A549 treated with CpdA at 1 μM for 4 hours (cell line): ENCODE data around the gene OR52E4. TPM values are rescaled to one million over a fixed set of nuclear protein-coding genes. Genes with fewer than 3 reads are reported as not detected.

Source experiments
- total RNA-seq: library from RNA; stranded (reverse); fragments of 200-300 nt; extraction: Qiagen RNA extraction; gene quantifications from 5 replicates; pipeline ENCODE4 v1.2.3, GENCODE V29; 2022; ENCODE audit warnings: low read depth

The OR52E4 gene
- not detected in 5 replicates for total RNA-seq

DNA sequence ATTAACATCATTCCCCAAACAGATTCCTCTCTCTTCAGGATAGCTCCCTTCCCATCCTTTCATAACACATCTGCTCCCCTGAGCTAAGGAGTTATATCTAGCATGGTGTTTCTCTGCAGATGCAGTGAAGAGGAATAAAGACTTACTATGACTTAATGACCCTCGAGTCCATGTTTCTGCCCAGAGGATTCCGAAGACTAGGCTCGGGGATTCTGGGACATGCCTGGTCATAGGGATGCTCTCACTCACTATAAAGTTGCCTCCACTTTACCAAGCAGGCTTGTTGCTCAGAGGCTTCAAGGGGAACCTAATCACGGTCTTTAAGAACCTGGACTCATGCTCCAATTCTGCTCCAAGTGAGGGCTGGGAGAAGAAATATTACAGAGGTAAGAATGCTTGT, at the start of gene OR52E4:
OR52E4 (plus strand) TSS at position 301 of the 400 bp plus-strand sequence. CDS start 3,664 bp downstream, outside the sequence.

GRCh38 chr11:5841797-5842196, 38.6 kb upstream of the OR52E4 start, which contains the start of gene OR52E6:
Gene OR52E6, minus strand, starts transcription at chr11:5841897. Its CDS starts 0 bp downstream, at chr11:5841897.

DNA sequence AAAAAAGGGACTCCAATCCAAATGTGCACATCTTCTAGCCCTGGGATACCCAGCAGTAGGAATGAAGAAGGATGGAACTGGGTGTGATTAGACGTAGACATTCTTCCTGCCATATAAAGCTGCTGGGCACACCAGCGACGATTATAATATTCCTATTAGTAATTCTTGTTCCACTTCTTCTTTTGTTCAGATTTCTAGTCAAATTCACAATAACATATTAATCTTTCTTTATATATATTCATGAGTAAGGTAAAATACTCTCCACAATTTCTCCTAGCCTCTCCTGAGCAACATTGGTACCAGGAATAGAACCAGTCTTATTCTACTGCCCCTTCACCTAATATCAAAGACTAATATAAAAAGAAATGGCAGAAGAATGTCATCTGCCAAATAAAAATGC, 22.8 kb upstream of the OR52E4 start, which contains the start of gene OR52E8:
OR52E8 (minus strand) TSS at position 101 of the 400 bp plus-strand sequence; CDS start at position 101, 0 bp downstream.

GRCh38 chr11:5892908-5893307, 12.5 kb downstream of the OR52E4 start, which contains the start of gene OR52E5:
Gene OR52E5, plus strand, starts transcription at chr11:5893208. Its CDS starts 7,569 bp downstream, at chr11:5900777.

Other genes with a start within 250 kb of the OR52E4 start
- gene TRIM5, start 195.6 kb upstream of the OR52E4 start, total RNA-seq = 12.4 to 15.5 TPM (median 12.8 TPM) in 5 replicates
- 0.57 to 1.1 TPM (median 0.82 TPM) in 5 replicates for gene TRIM22, start 190.8 kb upstream of the OR52E4 start, total RNA-seq
- gene OR56B1, start 144.2 kb upstream of the OR52E4 start, total RNA-seq = not detected in 5 replicates
- not detected in 5 replicates for gene OR52N4, start 126.4 kb upstream of the OR52E4 start, total RNA-seq
- gene OR52N5, start 97.3 kb upstream of the OR52E4 start, total RNA-seq = not detected in 5 replicates
- gene OR52N1, start 89.4 kb upstream of the OR52E4 start, total RNA-seq = not detected in 5 replicates
- gene OR52N2, start 71.7 kb upstream of the OR52E4 start, total RNA-seq = not detected in 5 replicates
- not detected in 5 replicates for gene OR52E6, start 38.7 kb upstream of the OR52E4 start, total RNA-seq
- not detected in 5 replicates for gene OR52E8, start 22.9 kb upstream of the OR52E4 start, total RNA-seq
- gene OR52E5, start 12.6 kb downstream of the OR52E4 start, total RNA-seq = not detected in 5 replicates
- gene OR56A3, start 61.6 kb downstream of the OR52E4 start, total RNA-seq = not detected in 5 replicates
- gene OR56A5, start 87.9 kb downstream of the OR52E4 start, total RNA-seq = not detected in 5 replicates
- not detected in 5 replicates for gene OR52L1, start 106.4 kb downstream of the OR52E4 start, total RNA-seq
- gene OR56A4, start 126.3 kb downstream of the OR52E4 start, total RNA-seq = not detected in 5 replicates
- gene OR56A1, start 150.1 kb downstream of the OR52E4 start, total RNA-seq = not detected in 5 replicates
- not detected in 5 replicates for gene OR56B4, start 227.1 kb downstream of the OR52E4 start, total RNA-seq